ENCODE measurements around the gene PTPRS. TPM values are rescaled to one million over a fixed set of nuclear protein-coding genes. Genes with fewer than 3 reads are reported as not detected.

The PTPRS gene
- total and polyA plus RNA-seq, 9 of the 15 experiments (the other 6 are each of a cell fraction or from before 2014, with no cell fraction given): 1.1 to 49.4 (median 14.1) TPM

DNA sequence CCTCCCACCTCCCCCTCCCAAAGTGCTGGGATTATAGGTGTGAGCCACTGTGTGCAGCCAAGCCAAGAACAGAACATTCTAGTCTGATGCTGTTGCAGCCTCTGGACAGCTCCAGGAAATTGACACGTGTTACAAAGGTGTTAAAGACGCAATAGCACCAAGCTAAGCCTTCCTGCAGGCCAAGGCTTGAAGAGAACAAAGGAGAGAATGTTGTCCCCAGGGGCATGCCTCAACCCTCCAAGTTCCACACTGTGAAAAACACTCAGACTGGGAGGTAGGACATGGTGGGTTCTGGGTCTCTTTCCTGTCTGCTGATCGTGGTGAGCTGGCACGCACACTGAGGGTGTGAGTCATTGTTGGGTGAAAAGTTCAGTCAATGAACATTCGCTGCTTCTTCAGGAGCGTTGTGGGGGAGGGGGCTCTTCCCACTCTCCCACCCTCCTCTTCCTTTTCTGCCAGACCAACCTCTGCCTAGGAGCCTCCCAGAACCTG, 5.3 kb upstream of the PTPRS start:
- no TSS peak for BruUV-seq (replicated peaks)
- ChIA-PET POLR2A (interaction anchor here (0.7 to 1.9 kb wide), 2 partner anchors 12 to 141 kb away, joined by 3 to 5 read pairs; no protein-coding TSS in a partner anchor), CTCF (ENCODE audit: low intra/inter-chr PET ratio) (no interaction called here)
- ATAC-seq (no peak), FAIRE-seq (no peak), DNase-seq (ENCODE audit: extremely low read depth in 1 of 4, low spot score in 3 of 4) (no peak)
- H3K79me2 ChIP-seq (ENCODE audit: control insufficient read depth, insufficient read depth, low read length): no peaks in the 10 kb centered on the region
- no peaks in the 10 kb centered on the region for H3K9me1 ChIP-seq (ENCODE audit: control insufficient read depth, insufficient read depth, low read length)
- H3K4me2 ChIP-seq (ENCODE audit: insufficient read depth, low read length): peak overlapping the region; percentile 33; the same call in 1 of the 2 replicates
- H3K9ac ChIP-seq (ENCODE audit: insufficient read depth in 1 of 2, low read depth in 2 of 2, low read length in 2 of 2): no peak overlapping the region
- in situ Hi-C loops (cut with MboI) (no loop called here), intact Hi-C loops (cut with micrococcal nuclease) (no loop called here)
- H3K27ac ChIP-seq (ENCODE audit: extremely low read depth, low read depth, low read length): no peak overlapping the region
- WGBS (ENCODE audit: insufficient coverage, low coverage, missing lambda C conversion rate): 0% methylated on average over 6 of the region's 6 CpGs
- peaks cover 2% of the 10 kb centered on the region; the same call in 1 of the 2 replicates for H3K9me3 ChIP-seq (replicated peaks; ENCODE audit: control insufficient read depth, insufficient read depth, low read depth, low read length)
- no peak overlapping the region for H3K4me3 ChIP-seq
- H3K36me3 ChIP-seq (ENCODE audit: control insufficient read depth, insufficient read depth, low read length): no peaks in the 10 kb centered on the region
- no peak overlapping the region for H2AFZ ChIP-seq (ENCODE audit: low read depth, low read length)
- peaks cover 7 to 17% of the 10 kb centered on the region in 2 experiments; a peak in 4 of 5 replicates for H3K4me1 ChIP-seq (replicated peaks in 1 of 2; ENCODE audit: control insufficient read depth in 2 of 2, insufficient read depth in 2 of 2, low read length in 2 of 2)
- no peaks in the 10 kb centered on the region for H4K20me1 ChIP-seq (replicated peaks; ENCODE audit: control insufficient read depth, insufficient read depth, low read length)
- H3K27me3 ChIP-seq (ENCODE audit: control insufficient read depth in 2 of 2, insufficient read depth in 2 of 2, low read length in 2 of 2): peaks cover 4 to 10% of the 10 kb centered on the region in 2 experiments; a peak in 3 of 5 replicates
- TF ChIP-seq, protein P1, sequence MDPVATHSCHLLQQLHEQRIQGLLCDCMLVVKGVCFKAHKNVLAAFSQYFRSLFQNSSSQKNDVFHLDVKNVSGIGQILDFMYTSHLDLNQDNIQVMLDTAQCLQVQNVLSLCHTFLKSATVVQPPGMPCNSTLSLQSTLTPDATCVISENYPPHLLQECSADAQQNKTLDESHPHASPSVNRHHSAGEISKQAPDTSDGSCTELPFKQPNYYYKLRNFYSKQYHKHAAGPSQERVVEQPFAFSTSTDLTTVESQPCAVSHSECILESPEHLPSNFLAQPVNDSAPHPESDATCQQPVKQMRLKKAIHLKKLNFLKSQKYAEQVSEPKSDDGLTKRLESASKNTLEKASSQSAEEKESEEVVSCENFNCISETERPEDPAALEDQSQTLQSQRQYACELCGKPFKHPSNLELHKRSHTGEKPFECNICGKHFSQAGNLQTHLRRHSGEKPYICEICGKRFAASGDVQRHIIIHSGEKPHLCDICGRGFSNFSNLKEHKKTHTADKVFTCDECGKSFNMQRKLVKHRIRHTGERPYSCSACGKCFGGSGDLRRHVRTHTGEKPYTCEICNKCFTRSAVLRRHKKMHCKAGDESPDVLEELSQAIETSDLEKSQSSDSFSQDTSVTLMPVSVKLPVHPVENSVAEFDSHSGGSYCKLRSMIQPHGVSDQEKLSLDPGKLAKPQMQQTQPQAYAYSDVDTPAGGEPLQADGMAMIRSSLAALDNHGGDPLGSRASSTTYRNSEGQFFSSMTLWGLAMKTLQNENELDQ (CRISPR knock-in tag; IDR thresholded peaks at IDR 0.05; ENCODE audit: borderline replicate concordance): no peak
- no peak for TF ChIP-seq ZBED1 (IDR thresholded peaks at IDR 0.05)
- TF ChIP-seq, protein P2, sequence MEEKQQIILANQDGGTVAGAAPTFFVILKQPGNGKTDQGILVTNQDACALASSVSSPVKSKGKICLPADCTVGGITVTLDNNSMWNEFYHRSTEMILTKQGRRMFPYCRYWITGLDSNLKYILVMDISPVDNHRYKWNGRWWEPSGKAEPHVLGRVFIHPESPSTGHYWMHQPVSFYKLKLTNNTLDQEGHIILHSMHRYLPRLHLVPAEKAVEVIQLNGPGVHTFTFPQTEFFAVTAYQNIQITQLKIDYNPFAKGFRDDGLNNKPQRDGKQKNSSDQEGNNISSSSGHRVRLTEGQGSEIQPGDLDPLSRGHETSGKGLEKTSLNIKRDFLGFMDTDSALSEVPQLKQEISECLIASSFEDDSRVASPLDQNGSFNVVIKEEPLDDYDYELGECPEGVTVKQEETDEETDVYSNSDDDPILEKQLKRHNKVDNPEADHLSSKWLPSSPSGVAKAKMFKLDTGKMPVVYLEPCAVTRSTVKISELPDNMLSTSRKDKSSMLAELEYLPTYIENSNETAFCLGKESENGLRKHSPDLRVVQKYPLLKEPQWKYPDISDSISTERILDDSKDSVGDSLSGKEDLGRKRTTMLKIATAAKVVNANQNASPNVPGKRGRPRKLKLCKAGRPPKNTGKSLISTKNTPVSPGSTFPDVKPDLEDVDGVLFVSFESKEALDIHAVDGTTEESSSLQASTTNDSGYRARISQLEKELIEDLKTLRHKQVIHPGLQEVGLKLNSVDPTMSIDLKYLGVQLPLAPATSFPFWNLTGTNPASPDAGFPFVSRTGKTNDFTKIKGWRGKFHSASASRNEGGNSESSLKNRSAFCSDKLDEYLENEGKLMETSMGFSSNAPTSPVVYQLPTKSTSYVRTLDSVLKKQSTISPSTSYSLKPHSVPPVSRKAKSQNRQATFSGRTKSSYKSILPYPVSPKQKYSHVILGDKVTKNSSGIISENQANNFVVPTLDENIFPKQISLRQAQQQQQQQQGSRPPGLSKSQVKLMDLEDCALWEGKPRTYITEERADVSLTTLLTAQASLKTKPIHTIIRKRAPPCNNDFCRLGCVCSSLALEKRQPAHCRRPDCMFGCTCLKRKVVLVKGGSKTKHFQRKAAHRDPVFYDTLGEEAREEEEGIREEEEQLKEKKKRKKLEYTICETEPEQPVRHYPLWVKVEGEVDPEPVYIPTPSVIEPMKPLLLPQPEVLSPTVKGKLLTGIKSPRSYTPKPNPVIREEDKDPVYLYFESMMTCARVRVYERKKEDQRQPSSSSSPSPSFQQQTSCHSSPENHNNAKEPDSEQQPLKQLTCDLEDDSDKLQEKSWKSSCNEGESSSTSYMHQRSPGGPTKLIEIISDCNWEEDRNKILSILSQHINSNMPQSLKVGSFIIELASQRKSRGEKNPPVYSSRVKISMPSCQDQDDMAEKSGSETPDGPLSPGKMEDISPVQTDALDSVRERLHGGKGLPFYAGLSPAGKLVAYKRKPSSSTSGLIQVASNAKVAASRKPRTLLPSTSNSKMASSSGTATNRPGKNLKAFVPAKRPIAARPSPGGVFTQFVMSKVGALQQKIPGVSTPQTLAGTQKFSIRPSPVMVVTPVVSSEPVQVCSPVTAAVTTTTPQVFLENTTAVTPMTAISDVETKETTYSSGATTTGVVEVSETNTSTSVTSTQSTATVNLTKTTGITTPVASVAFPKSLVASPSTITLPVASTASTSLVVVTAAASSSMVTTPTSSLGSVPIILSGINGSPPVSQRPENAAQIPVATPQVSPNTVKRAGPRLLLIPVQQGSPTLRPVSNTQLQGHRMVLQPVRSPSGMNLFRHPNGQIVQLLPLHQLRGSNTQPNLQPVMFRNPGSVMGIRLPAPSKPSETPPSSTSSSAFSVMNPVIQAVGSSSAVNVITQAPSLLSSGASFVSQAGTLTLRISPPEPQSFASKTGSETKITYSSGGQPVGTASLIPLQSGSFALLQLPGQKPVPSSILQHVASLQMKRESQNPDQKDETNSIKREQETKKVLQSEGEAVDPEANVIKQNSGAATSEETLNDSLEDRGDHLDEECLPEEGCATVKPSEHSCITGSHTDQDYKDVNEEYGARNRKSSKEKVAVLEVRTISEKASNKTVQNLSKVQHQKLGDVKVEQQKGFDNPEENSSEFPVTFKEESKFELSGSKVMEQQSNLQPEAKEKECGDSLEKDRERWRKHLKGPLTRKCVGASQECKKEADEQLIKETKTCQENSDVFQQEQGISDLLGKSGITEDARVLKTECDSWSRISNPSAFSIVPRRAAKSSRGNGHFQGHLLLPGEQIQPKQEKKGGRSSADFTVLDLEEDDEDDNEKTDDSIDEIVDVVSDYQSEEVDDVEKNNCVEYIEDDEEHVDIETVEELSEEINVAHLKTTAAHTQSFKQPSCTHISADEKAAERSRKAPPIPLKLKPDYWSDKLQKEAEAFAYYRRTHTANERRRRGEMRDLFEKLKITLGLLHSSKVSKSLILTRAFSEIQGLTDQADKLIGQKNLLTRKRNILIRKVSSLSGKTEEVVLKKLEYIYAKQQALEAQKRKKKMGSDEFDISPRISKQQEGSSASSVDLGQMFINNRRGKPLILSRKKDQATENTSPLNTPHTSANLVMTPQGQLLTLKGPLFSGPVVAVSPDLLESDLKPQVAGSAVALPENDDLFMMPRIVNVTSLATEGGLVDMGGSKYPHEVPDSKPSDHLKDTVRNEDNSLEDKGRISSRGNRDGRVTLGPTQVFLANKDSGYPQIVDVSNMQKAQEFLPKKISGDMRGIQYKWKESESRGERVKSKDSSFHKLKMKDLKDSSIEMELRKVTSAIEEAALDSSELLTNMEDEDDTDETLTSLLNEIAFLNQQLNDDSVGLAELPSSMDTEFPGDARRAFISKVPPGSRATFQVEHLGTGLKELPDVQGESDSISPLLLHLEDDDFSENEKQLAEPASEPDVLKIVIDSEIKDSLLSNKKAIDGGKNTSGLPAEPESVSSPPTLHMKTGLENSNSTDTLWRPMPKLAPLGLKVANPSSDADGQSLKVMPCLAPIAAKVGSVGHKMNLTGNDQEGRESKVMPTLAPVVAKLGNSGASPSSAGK (IDR thresholded peaks at IDR 0.05): peak; percentile 37; the same call in 1 of the 2 replicates
- TF ChIP-seq, protein P3, sequence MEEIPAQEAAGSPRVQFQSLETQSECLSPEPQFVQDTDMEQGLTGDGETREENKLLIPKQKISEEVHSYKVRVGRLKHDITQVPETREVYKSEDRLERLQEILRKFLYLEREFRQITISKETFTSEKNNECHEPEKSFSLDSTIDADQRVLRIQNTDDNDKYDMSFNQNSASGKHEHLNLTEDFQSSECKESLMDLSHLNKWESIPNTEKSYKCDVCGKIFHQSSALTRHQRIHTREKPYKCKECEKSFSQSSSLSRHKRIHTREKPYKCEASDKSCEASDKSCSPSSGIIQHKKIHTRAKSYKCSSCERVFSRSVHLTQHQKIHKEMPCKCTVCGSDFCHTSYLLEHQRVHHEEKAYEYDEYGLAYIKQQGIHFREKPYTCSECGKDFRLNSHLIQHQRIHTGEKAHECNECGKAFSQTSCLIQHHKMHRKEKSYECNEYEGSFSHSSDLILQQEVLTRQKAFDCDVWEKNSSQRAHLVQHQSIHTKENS (CRISPR knock-in tag; IDR thresholded peaks at IDR 0.05): no peak
- 0 out of 2 replicates have a peak, but pooled peaks have one; percentile 37 for TF ChIP-seq FOSL1 (tag; conservative IDR thresholded peaks at IDR 0.05)
- no peak for TF ChIP-seq NCOR1 (IDR thresholded peaks at IDR 0.05)
- TF ChIP-seq L3MBTL2 (IDR thresholded peaks at IDR 0.05): peak; percentile 68

Measured in K562 (cell line).